HepG2 (cell line): ENCODE results near the gene C1orf35. TPM values are rescaled to one million over a fixed set of nuclear protein-coding genes. Genes with fewer than 3 reads are reported as not detected.

Experiments
- CCDC6 ChIP-seq: sonication (generic); formaldehyde crosslinking; IDR thresholded peaks from 2 replicates; pipeline ENCODE4 v1.8.1; 2022; ENCODE audit warnings: mild to moderate bottlenecking, missing genetic modification reagents, moderate library complexity
- SNAPC4 ChIP-seq: sonication (generic); formaldehyde crosslinking; IDR thresholded peaks from 2 replicates; pipeline ENCODE4 v1.4.0; 2020; ENCODE audit warnings: mild to moderate bottlenecking, missing genetic modification reagents
- TEAD2 ChIP-seq: sonication (generic); formaldehyde crosslinking; IDR thresholded peaks from 2 replicates; pipeline ENCODE4 v1.9.0; 2021; ENCODE audit warnings: missing genetic modification reagents
- TGIF2 ChIP-seq: IDR thresholded peaks from 2 replicates; pipeline ENCODE4 v1.6.1; 2016; ENCODE audit warnings: control low read depth, missing compliant biosample characterization
- ZBTB7A ChIP-seq: sonication (generic); formaldehyde crosslinking; IDR thresholded peaks from 2 replicates; pipeline ENCODE4 v1.8.0; 2022; ENCODE audit warnings: mild to moderate bottlenecking, missing genetic modification reagents
- ZNF407 ChIP-seq: sonication (generic); formaldehyde crosslinking; IDR thresholded peaks from one replicate; pipeline ENCODE4 v1.5.1; 2020; ENCODE audit warnings: mild to moderate bottlenecking, missing genetic modification reagents; ENCODE audit errors: not compliant biosample characterization
- polyA plus RNA-seq, 8 experiments: library from polyadenylated mRNA; depleted of rRNA in 3 of 8; stranded (reverse) in 7 of 8; unstranded in 1 of 8; fragments of >200 nt; fragmentation: Illumina TruSeq in 4 of 8; extraction: Trizol in 4 of 8; gene quantifications; 2 replicates each; pipeline versions ENCODE4 v1.2.1 to v1.2.3, GENCODE V29; 2011 to 2016; ENCODE audit warnings: low read depth in 4 of 8, missing spikeins in 1 of 8, mixed read lengths in 1 of 8; ENCODE audit not compliant: insufficient read depth in 1 of 8
- total RNA-seq, 5 experiments: library from RNA; depleted of rRNA; stranded (reverse); fragments of >200 nt; fragmentation: Illumina TruSeq; extraction: Trizol; gene quantifications; 2 replicates each; pipeline ENCODE4 v1.2.3, GENCODE V29; 2016; ENCODE audit warnings: low read depth in 1 of 5
- TF ChIP-seq, protein P1 (sequence below): sonication (generic); formaldehyde crosslinking; IDR thresholded peaks from 2 replicates; pipeline ENCODE4 v1.8.0; 2022; ENCODE audit warnings: missing genetic modification reagents, mild to moderate bottlenecking, inconsistent platforms, borderline replicate concordance
- TF ChIP-seq, protein P2 (sequence below): sonication (generic); formaldehyde crosslinking; IDR thresholded peaks from 2 replicates; pipeline ENCODE4 v1.8.0; 2022; ENCODE audit warnings: mild to moderate bottlenecking, missing genetic modification reagents, moderate library complexity
- TF ChIP-seq, protein P3 (sequence below): sonication (generic); formaldehyde crosslinking; IDR thresholded peaks from 2 replicates; pipeline ENCODE4 v1.5.0; 2020; ENCODE audit warnings: mild to moderate bottlenecking, missing genetic modification reagents

The C1orf35 gene
- total and polyA plus RNA-seq, 2 of the 13 experiments (the other 11 are each of a cell fraction or from before 2014, with no cell fraction given) = 8.1 to 19.3 TPM

GRCh38 chr1:228149406-228150119 is 46.4 kb upstream of the C1orf35 start, which contains the start of gene GJC2 (continued):
- no peak for TF ChIP-seq SNAPC4
- TF ChIP-seq ZBTB7A (CRISPR knock-in tag) = no peak
- no peak for TF ChIP-seq TEAD2 (CRISPR knock-in tag)
- TF ChIP-seq, protein P1, sequence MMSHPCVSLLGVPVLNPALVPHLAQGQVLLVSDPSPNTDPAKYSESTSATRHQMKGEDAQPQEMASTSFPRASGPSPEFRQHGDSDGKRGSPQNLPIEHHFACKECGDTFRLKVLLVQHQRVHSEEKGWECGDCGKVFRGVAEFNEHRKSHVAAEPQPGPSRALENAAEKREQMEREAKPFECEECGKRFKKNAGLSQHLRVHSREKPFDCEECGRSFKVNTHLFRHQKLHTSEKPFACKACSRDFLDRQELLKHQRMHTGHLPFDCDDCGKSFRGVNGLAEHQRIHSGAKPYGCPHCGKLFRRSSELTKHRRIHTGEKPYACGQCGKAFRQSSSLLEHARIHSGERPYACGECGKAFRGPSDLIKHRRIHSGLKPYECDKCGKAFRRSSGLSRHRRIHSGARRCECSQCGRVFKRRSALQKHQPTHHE (CRISPR knock-in tag) = no peak
- TF ChIP-seq, protein P2, sequence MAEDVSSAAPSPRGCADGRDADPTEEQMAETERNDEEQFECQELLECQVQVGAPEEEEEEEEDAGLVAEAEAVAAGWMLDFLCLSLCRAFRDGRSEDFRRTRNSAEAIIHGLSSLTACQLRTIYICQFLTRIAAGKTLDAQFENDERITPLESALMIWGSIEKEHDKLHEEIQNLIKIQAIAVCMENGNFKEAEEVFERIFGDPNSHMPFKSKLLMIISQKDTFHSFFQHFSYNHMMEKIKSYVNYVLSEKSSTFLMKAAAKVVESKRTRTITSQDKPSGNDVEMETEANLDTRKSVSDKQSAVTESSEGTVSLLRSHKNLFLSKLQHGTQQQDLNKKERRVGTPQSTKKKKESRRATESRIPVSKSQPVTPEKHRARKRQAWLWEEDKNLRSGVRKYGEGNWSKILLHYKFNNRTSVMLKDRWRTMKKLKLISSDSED (CRISPR knock-in tag) = no peak
- no peak for TF ChIP-seq ZNF407
- TF ChIP-seq TGIF2 (CRISPR knock-in tag) = no peak
- peak; percentile 66; the same call in 1 of the 2 replicates for TF ChIP-seq CCDC6 (CRISPR knock-in tag)
- TF ChIP-seq, protein P3, sequence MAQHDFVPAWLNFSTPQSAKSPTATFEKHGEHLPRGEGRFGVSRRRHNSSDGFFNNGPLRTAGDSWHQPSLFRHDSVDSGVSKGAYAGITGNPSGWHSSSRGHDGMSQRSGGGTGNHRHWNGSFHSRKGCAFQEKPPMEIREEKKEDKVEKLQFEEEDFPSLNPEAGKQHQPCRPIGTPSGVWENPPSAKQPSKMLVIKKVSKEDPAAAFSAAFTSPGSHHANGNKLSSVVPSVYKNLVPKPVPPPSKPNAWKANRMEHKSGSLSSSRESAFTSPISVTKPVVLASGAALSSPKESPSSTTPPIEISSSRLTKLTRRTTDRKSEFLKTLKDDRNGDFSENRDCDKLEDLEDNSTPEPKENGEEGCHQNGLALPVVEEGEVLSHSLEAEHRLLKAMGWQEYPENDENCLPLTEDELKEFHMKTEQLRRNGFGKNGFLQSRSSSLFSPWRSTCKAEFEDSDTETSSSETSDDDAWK = no peak
